ENCODE measurements around the gene CAPN11.

Gene CAPN11

GRCh38 chr6:44185953-44186634, 27.5 kb downstream of the CAPN11 start:
- TF ChIP-seq CTCF (IDR thresholded peaks at IDR 0.05), result no peak
- Histone ChIP-seq H2AFZ (no peak overlapping the region), H3K4me3 (ENCODE audit: low read depth, low read length) (no peak overlapping the region), H3K4me1 (no peaks in the 10 kb centered on the region), H3K27ac (no peak overlapping the region), H3K36me3 (ENCODE audit: control insufficient read depth, insufficient read depth, low read length) (no peaks in the 10 kb centered on the region), H3K27me3 (ENCODE audit: control insufficient read depth, insufficient read depth, low read length) (no peaks in the 10 kb centered on the region), H3K9ac (no peak overlapping the region), H3K4me2 (ENCODE audit: low read length) (no peak overlapping the region), H3K79me2 (no peaks in the 10 kb centered on the region), H3K9me3 (ENCODE audit: control insufficient read depth, low read length) (no peaks in the 10 kb centered on the region)

- Histone ChIP-seq H3K4me2 (ENCODE audit: low read length) (no peak overlapping the region), H3K4me3 (ENCODE audit: low read depth, low read length) (no peak overlapping the region), H2AFZ (no peak overlapping the region), H3K9ac (no peak overlapping the region), H3K79me2 (no peaks in the 10 kb centered on the region), H3K36me3 (ENCODE audit: control insufficient read depth, insufficient read depth, low read length) (no peaks in the 10 kb centered on the region), H3K9me3 (ENCODE audit: control insufficient read depth, low read length) (no peaks in the 10 kb centered on the region), H3K4me1 (no peaks in the 10 kb centered on the region), H3K27me3 (ENCODE audit: control insufficient read depth, insufficient read depth, low read length) (no peaks in the 10 kb centered on the region), H3K27ac (no peak overlapping the region)
- TF ChIP-seq CTCF (IDR thresholded peaks at IDR 0.05), result no peak
Measured at GRCh38 chr6:44186635-44187025, 28.0 kb downstream of the CAPN11 start.

- Histone ChIP-seq H3K36me3 (ENCODE audit: control insufficient read depth, insufficient read depth, low read length) (no peaks in the 10 kb centered on the region), H3K9me3 (ENCODE audit: control insufficient read depth, low read length) (no peaks in the 10 kb centered on the region), H3K4me1 (no peaks in the 10 kb centered on the region), H2AFZ (no peak overlapping the region), H3K27ac (no peak overlapping the region), H3K9ac (no peak overlapping the region), H3K4me2 (ENCODE audit: low read length) (no peak overlapping the region), H3K27me3 (ENCODE audit: control insufficient read depth, insufficient read depth, low read length) (no peaks in the 10 kb centered on the region), H3K4me3 (ENCODE audit: low read depth, low read length) (no peak overlapping the region), H3K79me2 (no peaks in the 10 kb centered on the region)
- TF ChIP-seq CTCF (IDR thresholded peaks at IDR 0.05), result no peak
Measured at GRCh38 chr6:44188819-44189218, 30.2 kb downstream of the CAPN11 start.

GRCh38 chr6:44189257-44189656, 30.6 kb downstream of the CAPN11 start:
- Histone ChIP-seq H2AFZ (no peak overlapping the region), H3K4me3 (ENCODE audit: low read depth, low read length) (no peak overlapping the region), H3K4me1 (no peaks in the 10 kb centered on the region), H3K27me3 (ENCODE audit: control insufficient read depth, insufficient read depth, low read length) (no peaks in the 10 kb centered on the region), H3K36me3 (ENCODE audit: control insufficient read depth, insufficient read depth, low read length) (no peaks in the 10 kb centered on the region), H3K9ac (no peak overlapping the region), H3K79me2 (no peaks in the 10 kb centered on the region), H3K27ac (no peak overlapping the region), H3K9me3 (ENCODE audit: control insufficient read depth, low read length) (no peaks in the 10 kb centered on the region), H3K4me2 (ENCODE audit: low read length) (no peak overlapping the region)
- TF ChIP-seq CTCF (IDR thresholded peaks at IDR 0.05), result no peak

GRCh38 chr6:44190715-44191114, 32.1 kb downstream of the CAPN11 start:
- Histone ChIP-seq H3K4me2 (ENCODE audit: low read length) (no peak overlapping the region), H3K4me1 (no peaks in the 10 kb centered on the region), H3K4me3 (ENCODE audit: low read depth, low read length) (no peak overlapping the region), H3K27ac (no peak overlapping the region), H2AFZ (no peak overlapping the region), H3K27me3 (ENCODE audit: control insufficient read depth, insufficient read depth, low read length) (no peaks in the 10 kb centered on the region), H3K9me3 (ENCODE audit: control insufficient read depth, low read length) (no peaks in the 10 kb centered on the region), H3K36me3 (ENCODE audit: control insufficient read depth, insufficient read depth, low read length) (no peaks in the 10 kb centered on the region), H3K9ac (no peak overlapping the region), H3K79me2 (no peaks in the 10 kb centered on the region)
- TF ChIP-seq CTCF (IDR thresholded peaks at IDR 0.05), result no peak

Measured in parathyroid adenoma (tissue), 2 donors.